HG03175 (cell line): Measurements from ENCODE around the gene GDPD2.

Source experiments
- ATAC-seq: cut with Tn5 transposase; IDR thresholded peaks from one replicate; pipeline ENCODE4 v1.9.1; 2021; ENCODE audit warnings: mild to moderate bottlenecking, moderate library complexity; ENCODE audit not compliant: unreplicated experiment

The GDPD2 gene

GRCh38 chrX:70437011-70437410 is 13.9 kb downstream of the GDPD2 start:
- ATAC-seq, result no peak

- no peak for ATAC-seq
Measured at GRCh38 chrX:70437921-70438665, 15.0 kb downstream of the GDPD2 start.

- peak; percentile 34 for ATAC-seq
Measured at GRCh38 chrX:70439016-70439415, 15.9 kb downstream of the GDPD2 start.

- ATAC-seq, result no peak
Measured at GRCh38 chrX:70442224-70442623, 19.1 kb downstream of the GDPD2 start.

- ATAC-seq, result no peak
Measured at GRCh38 chrX:70444326-70444945, 21.3 kb downstream of the GDPD2 start, which contains the start of gene DLG3. Gene DLG3 (plus strand): TSS chrX:70444835. CDS start chrX:70445202, 367 bp downstream.

- no peak for ATAC-seq
Measured at GRCh38 chrX:70444946-70445656, 22.0 kb downstream of the GDPD2 start.

- no peak for ATAC-seq
Measured at GRCh38 chrX:70445951-70446350, 22.8 kb downstream of the GDPD2 start.

- no peak for ATAC-seq
Measured at GRCh38 chrX:70446380-70447350, 23.6 kb downstream of the GDPD2 start.

GRCh38 chrX:70449457-70449966 is 26.4 kb downstream of the GDPD2 start:
- ATAC-seq, result no peak

GRCh38 chrX:70452143-70452733 is 29.1 kb downstream of the GDPD2 start:
- ATAC-seq, result peak; percentile 48

- ATAC-seq, result peak; percentile 32
Measured at GRCh38 chrX:70453024-70453618, 30.0 kb downstream of the GDPD2 start.

- peak; percentile 59 for ATAC-seq
Measured at GRCh38 chrX:70454441-70455365, 31.6 kb downstream of the GDPD2 start.

- ATAC-seq, result no peak
Measured at GRCh38 chrX:70455366-70456202, 32.5 kb downstream of the GDPD2 start.

- no peak for ATAC-seq
Measured at GRCh38 chrX:70456256-70456655, 33.1 kb downstream of the GDPD2 start.

- ATAC-seq, result no peak
Measured at GRCh38 chrX:70461026-70461425, 37.9 kb downstream of the GDPD2 start.

- no peak for ATAC-seq
Measured at GRCh38 chrX:70464051-70464450, 40.9 kb downstream of the GDPD2 start.

- ATAC-seq, result no peak
Measured at GRCh38 chrX:70466968-70467367, 43.9 kb downstream of the GDPD2 start.

GRCh38 chrX:70468709-70469108 is 45.6 kb downstream of the GDPD2 start:
- ATAC-seq, result no peak
